ENCODE results near the gene MAP3K20.

Gene MAP3K20

GRCh38 chr2:173051463-173052215 is 24.0 kb upstream of the MAP3K20 start:
- DNase-seq (ENCODE audit: low spot score) = no peak

DNA sequence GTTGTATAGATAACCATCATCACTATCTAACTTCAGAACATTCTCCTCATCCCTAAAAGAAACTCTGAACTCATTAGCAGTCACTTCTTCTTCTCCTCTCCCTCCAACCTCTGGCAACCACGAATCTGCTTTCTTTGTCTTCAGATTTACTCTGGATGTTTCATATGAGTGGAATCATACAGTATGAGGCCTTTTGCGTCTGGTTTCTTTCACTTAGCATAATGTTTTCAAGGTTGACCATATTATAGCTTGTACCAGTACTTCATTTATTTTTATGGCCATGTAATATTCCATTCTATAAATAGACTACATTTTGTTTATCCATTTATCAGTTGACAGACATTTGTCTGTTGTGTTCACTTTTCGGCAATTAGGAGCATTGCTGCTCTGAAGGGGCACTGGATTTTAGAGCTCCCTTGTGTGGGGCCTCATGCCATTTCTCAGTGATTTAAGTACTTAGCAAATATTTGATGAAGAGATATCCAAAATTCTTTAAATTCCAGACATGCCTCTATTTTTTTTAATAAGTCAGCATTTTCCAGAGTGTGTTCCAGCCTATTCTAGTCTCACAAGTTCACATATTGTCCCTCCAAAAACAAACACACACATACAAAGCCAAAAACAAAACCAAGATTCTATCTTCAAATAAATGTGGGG is 22.5 kb upstream of the MAP3K20 start:
- no peak for DNase-seq (ENCODE audit: low spot score)

- no peak for DNase-seq (ENCODE audit: low spot score)
These were observed 21.2 kb upstream of the MAP3K20 start for GRCh38 chr2:173054466-173054865.

DNA sequence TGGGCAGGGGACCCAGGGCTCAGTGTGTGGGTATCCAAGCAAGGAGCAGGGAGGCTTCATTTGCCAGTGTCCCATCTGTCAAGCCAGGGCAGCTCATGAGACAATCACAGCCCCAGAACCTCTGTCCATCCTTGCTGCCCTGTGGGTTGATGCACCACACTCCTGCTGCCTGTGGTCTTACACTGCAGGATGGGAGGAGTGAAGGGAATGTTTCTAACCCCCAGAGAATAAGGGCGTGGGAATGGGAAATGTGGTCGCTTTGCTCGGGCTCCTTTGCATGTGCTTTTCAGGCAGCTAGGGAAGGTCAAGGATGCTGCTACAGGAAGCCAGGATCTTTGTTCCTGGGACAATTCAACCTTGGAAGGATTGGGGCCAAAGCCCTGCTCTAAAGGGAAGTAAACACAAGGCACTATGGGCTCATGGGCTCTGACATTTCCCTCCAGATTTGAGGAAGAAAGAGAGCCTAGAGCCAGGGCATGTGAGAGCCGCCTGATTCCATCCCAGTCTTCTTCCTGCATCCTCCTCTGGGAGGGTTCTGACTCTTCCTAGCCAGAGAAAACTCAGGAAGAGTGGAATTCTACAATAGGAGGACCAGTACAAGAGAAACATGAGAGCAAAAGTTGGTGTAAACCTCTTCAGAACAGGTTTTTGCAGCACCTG is 18.8 kb upstream of the MAP3K20 start:
- DNase-seq (ENCODE audit: low spot score) = no peak

DNA sequence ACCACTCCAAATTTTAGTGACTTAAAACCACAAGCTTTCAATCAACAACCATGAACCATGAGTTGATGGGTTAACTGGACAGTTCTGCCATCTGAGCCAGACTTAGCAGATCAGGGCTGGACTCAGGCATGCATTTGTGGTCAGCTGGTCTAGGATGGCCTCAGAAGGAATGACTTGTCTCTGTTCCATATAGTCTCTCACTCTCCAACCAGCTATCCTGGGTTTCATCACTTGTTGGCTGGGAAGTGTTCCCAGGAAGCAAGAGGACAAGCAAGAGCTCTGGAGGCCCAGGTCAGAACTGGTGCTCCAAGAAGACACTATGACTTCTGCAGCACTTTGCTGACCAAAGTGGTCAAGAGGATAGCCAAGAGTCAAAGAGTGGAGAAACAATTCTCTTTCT is 17.5 kb upstream of the MAP3K20 start:
- DNase-seq (ENCODE audit: low spot score) = no peak

- no peak for DNase-seq (ENCODE audit: low spot score)
These were observed 17.0 kb upstream of the MAP3K20 start for GRCh38 chr2:173058673-173059072.

GRCh38 chr2:173059292-173059691 is 16.4 kb upstream of the MAP3K20 start:
- no peak for DNase-seq (ENCODE audit: low spot score)

GRCh38 chr2:173059971-173060461 is 15.6 kb upstream of the MAP3K20 start:
- DNase-seq (ENCODE audit: low spot score) = no peak

DNA sequence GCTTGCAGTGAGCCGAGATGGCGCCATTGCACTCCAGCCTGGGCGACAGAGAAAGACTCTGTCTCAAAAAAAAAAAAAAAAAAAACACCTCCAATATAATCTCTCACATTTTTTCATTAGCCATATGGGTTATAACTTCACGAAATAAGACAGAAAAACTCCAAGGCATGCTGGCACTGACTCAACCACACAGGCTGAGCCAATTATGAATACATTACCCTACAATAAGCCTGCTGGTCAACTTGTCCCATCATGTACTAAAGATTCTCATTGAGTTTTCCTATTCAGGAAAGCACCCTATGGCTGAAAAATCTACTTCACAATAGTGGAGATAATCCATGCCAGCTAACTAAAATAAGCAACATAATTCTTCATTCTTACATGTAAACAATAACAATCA is 12.8 kb upstream of the MAP3K20 start:
- no peak for DNase-seq (ENCODE audit: low spot score)

GRCh38 chr2:173064151-173064805 is 11.4 kb upstream of the MAP3K20 start:
- DNase-seq (ENCODE audit: low spot score) = no peak

GRCh38 chr2:173066887-173067676 is 8.6 kb upstream of the MAP3K20 start:
- no peak for DNase-seq (ENCODE audit: low spot score)

GRCh38 chr2:173075056-173075780 is 428 bp upstream of the MAP3K20 start:
- no peak for DNase-seq (ENCODE audit: low spot score)

DNA sequence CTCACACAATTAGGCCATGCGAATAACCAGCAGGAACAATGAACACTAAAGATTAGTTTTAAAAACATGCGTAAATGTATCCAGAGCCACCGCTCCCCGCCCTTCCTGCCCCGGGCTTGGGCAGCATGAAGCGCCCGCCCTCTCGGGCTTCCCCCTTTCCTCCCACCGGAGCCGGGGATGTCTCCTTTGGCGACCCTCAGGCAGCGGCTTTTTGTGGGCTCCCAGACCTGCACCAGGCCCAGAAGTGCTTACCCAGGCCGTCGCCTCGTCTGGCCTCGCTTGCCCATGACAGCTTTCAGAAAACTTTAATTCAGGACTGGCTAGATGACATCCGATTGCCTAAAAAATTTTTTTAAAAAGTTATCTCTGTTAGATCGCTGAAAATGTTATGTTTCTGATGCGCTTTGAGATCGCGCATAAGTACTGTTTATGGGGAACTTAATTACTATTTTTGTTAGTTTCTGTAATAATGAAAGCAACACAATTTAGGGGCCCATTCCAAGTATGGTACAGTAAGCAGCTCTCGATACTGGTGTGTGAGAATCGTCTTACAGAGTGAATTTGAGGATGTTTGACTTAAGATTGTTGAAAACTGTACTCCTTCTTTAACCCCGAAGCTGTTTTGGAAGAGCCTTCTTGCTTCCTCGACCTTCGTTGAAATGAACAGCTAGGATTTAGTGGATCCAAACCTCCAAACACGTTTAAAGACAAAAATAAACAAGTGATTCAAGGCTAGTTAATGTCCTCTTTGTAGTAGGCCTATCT is 1.1 kb downstream of the MAP3K20 start:
- no peak for DNase-seq (ENCODE audit: low spot score)

DNA sequence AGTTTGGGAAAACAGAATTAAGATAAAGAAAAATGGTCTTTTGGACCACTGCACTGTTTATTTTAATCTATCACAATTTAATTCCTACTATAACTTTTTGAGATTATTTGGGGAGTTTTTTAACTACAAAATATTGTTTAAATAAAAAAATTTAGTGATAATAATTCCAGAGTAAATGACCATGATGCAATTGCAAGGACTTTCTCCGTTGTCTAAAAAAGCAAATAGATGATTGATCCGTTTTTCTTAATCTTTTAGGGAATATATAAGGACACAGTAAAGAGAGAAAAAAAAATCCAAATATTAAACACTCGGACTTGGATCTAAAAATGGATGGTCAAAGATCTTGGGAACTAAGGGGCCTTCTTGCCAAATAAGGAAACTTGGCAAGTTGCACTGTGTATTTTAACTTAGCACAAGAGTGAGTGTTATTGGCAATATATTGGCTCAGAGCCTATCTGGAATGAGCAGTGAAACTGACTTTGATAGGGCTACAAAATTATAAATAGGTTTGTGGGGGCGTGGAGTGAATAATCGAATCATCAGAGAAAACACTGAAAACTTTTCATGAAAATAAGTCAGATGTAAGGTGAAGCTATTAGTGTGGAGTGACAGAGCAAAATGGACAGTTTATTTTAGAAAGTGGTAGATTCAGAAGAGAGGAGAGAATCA is 2.0 kb downstream of the MAP3K20 start:
- no peak for DNase-seq (ENCODE audit: low spot score)

DNA sequence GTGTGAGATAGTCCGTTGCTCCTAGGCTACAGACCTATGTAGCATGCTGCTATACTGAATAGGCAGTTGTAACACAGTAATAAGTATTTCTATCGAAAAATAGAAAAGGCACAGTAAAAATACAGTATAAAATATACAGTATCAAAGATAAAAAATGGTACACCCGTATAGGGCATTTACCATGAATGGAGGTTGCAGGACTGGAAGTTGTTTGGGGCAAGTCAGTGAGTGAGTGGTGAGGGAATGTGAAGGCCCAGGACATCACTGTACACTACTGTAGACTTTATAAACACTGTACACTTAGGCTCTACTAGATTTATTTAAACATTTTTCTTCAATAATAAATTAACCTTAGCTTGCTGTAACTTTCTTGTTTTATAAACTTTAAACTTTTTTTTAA is 3.5 kb downstream of the MAP3K20 start:
- no peak for DNase-seq (ENCODE audit: low spot score)

DNA sequence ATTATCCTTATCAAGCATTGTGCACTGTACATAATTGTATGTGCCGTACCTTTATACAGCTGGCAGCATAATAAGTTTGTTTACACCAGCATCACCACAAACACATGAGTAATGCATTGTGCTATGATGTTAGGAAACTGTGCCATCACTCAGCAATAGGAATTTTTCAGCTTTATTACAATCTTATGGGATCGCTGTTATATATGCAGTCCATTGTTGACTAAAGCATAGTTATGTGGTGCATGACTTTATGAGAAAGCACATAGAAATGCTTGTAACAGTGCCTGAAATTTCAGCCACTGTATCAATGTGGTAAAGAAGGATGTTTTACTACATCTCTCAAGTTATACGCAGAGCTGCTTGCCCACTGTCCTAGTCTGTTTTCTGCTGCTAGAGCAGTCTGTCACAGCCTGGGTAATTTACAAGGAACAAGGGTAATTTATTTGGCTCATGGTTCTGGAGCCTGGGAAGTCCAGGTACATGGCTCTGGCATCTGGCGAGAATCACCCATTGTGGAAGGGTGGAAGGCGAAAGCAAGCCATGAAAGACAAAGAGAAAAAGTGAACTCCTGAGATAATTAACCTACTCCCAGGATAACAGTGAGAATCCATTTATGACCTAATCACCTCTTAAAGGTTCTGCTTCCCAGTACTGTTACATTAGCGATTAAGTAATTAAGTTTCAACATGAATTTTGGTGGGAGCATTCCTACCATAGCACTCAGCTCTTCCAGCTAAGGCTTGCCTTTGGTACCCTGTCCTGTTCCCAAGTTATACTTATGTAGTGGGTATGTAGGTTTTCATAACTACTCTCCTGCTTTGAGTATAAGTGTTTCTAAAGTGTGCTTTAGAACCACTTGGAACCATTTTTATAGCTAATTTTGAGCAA is 4.6 kb downstream of the MAP3K20 start:
- peak; percentile 17 for DNase-seq (ENCODE audit: low spot score)

GRCh38 chr2:173086518-173087213 is 11.0 kb downstream of the MAP3K20 start:
- DNase-seq (ENCODE audit: low spot score) = no peak

DNA sequence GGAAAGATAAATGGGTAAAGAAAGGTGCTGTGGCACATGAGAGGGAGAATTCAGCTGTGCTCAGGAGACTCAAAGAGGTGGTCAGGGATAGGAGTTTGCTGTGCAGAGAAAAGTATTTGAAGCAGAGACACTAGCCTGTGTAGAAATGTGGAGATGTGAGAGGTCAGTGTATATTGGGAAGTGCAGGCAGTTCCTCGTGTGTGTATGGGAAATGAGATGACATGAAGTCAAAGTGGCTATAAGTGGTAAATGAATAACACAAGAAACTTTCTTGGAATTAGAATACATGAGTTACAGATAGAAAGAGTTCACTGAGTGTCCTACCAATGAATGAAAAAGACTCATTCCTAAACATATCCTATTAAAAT is 11.6 kb downstream of the MAP3K20 start:
- no peak for DNase-seq (ENCODE audit: low spot score)

All from LoVo (cell line).